HepG2 (cell line): Measurements from ENCODE around the gene IRF2. TPM values are rescaled to one million over a fixed set of nuclear protein-coding genes. Genes with fewer than 3 reads are reported as not detected.

Experiments
- ATAC-seq: fragments of 200-7000 bp; cut with Tn5 transposase; 3 replicates; pipeline ENCODE4 v1.9.1; 2020; ENCODE audit warnings: mild to moderate bottlenecking, moderate library complexity
- BruUV-seq: library from RNA; stranded (reverse); fragments of 400-500 nt; replicated peaks from 2 replicates; lab custom pipeline; 2021; lab: Mats Ljungman, UMichigan
- CTCF ChIA-PET: fragments of 300-600 bp; formaldehyde crosslinking; extraction: SDS; loops from one replicate; lab custom pipeline; 2021; ENCODE audit warnings: low total read pairs, inconsistent platforms, low intra/inter-chr PET ratio; lab: Yijun Ruan, JAX
- POLR2A ChIA-PET: fragments of 350-600 bp; sonication (Branson Sonifier 250); formaldehyde crosslinking; loops from one replicate; lab custom pipeline; 2020; ENCODE audit warnings: antibody characterized with exemption, inconsistent platforms; lab: Yijun Ruan, JAX
- DNase-seq: peaks from one replicate; pipeline ENCODE4 v3.0.0-alpha.2; 2015; ENCODE audit warnings: low spot score
- FAIRE-seq: peaks from 3 replicates; lab custom pipeline; 2011; peaks lifted over from hg19 to GRCh38; lab: Jason Lieb, UNC
- H2AFZ ChIP-seq: one replicate; pipeline ENCODE4 v1.6.1; 2011; ENCODE audit warnings: low read length, inconsistent platforms
- H3K27ac ChIP-seq: fragments of 300-600 bp; 3 replicates; pipeline ENCODE4 v1.8.0; 2011; ENCODE audit warnings: mixed run types, mild to moderate bottlenecking, mixed read lengths, low read length, inconsistent platforms; ENCODE audit not compliant: insufficient read depth; ENCODE audit errors: extremely low read length
- H3K27me3 ChIP-seq, 2 experiments: fragments of 200-600 bp in 1 of 2; 2 replicates in 1 of 2; 3 replicates in 1 of 2; pipeline versions ENCODE4 v1.6.0 to v1.8.0; 2011; ENCODE audit warnings: low read length in 2 of 2, mild to moderate bottlenecking in 2 of 2, moderate library complexity in 2 of 2, inconsistent platforms in 1 of 2; ENCODE audit not compliant: insufficient read depth in 2 of 2, control insufficient read depth in 1 of 2
- H3K36me3 ChIP-seq, 2 experiments: fragments of 200-600 bp in 1 of 2; replicated peaks in 1 of 2; 2 replicates in 1 of 2; 3 replicates in 1 of 2; pipeline versions ENCODE4 v1.5.1 to v1.8.0; 2011; ENCODE audit warnings: low read length in 2 of 2, inconsistent platforms in 1 of 2; ENCODE audit not compliant: insufficient read depth in 2 of 2, control insufficient read depth in 1 of 2
- H3K4me1 ChIP-seq: 2 replicates; pipeline ENCODE4 v1.5.1; 2012; ENCODE audit warnings: low read length, inconsistent platforms; ENCODE audit not compliant: insufficient read depth
- H3K4me2 ChIP-seq: 2 replicates; pipeline ENCODE4 v1.6.0; 2011; ENCODE audit warnings: low read depth, low read length, inconsistent platforms
- H3K4me3 ChIP-seq, 3 experiments: fragments of 200-600 bp in 1 of 3; sonication (generic), shearing (Covaris generic) in 1 of 3; replicated peaks in 1 of 3; 2 replicates each; pipeline ENCODE4 v1.5.1; 2011 to 2016; ENCODE audit warnings: low read length in 3 of 3, inconsistent platforms in 2 of 3, low read depth in 2 of 3, mild to moderate bottlenecking in 2 of 3, control low read depth in 1 of 3, mixed read lengths in 1 of 3; ENCODE audit not compliant: insufficient read depth in 1 of 3
- H3K79me2 ChIP-seq: one replicate; pipeline ENCODE4 v1.6.1; 2011; ENCODE audit warnings: low read length, inconsistent platforms; ENCODE audit not compliant: insufficient read depth
- H3K9ac ChIP-seq: 2 replicates; pipeline ENCODE4 v1.6.0; 2011; ENCODE audit warnings: mild to moderate bottlenecking, low read depth, low read length, inconsistent platforms; ENCODE audit not compliant: insufficient read depth
- H3K9me3 ChIP-seq: 2 replicates; pipeline ENCODE4 v1.5.1; 2012; ENCODE audit warnings: mild to moderate bottlenecking, low read length
- H4K20me1 ChIP-seq: 2 replicates; pipeline ENCODE4 v1.6.0; 2011; ENCODE audit warnings: inconsistent platforms, mild to moderate bottlenecking, low read length, moderate library complexity; ENCODE audit not compliant: insufficient read depth
- ARID5B ChIP-seq: IDR thresholded peaks from 2 replicates; pipeline ENCODE4 v1.4.0; 2020; ENCODE audit warnings: mild to moderate bottlenecking, missing genetic modification reagents
- ARNT2 ChIP-seq: sonication (generic); formaldehyde crosslinking; IDR thresholded peaks from 2 replicates; pipeline ENCODE4 v1.8.0; 2022; ENCODE audit warnings: mild to moderate bottlenecking, low read depth, missing genetic modification reagents, moderate library complexity
- BORCS8-MEF2B ChIP-seq: sonication (generic); formaldehyde crosslinking; IDR thresholded peaks from 2 replicates; pipeline ENCODE4 v1.8.0; 2022; ENCODE audit warnings: mild to moderate bottlenecking, missing genetic modification reagents
- HMG20B ChIP-seq: conservative IDR thresholded peaks from 2 replicates; pipeline ENCODE4 v1.6.1; 2016; ENCODE audit warnings: missing genetic modification reagents, missing compliant biosample characterization
- HOXA5 ChIP-seq: sonication (generic); formaldehyde crosslinking; IDR thresholded peaks from 2 replicates; pipeline ENCODE4 v1.4.0; 2020; ENCODE audit warnings: missing genetic modification reagents
- LBX2 ChIP-seq: sonication (generic); formaldehyde crosslinking; IDR thresholded peaks from 2 replicates; pipeline ENCODE4 v1.5.0; 2020; ENCODE audit warnings: missing genetic modification reagents, mild to moderate bottlenecking, borderline replicate concordance
- POLR2A ChIP-seq, 2 experiments: IDR thresholded peaks; 2 replicates each; pipeline ENCODE4 v1.6.1; 2011; ENCODE audit warnings: low read depth in 2 of 2, low read length in 2 of 2, mild to moderate bottlenecking in 1 of 2, moderate library complexity in 1 of 2; ENCODE audit not compliant: insufficient read depth in 1 of 2
- SMC3 ChIP-seq: IDR thresholded peaks from 2 replicates; pipeline ENCODE4 v1.6.1; 2011; ENCODE audit warnings: low read length, improper control_type of control experiment
- TGIF2 ChIP-seq: IDR thresholded peaks from 2 replicates; pipeline ENCODE4 v1.6.1; 2016; ENCODE audit warnings: control low read depth, missing compliant biosample characterization
- ZBTB34 ChIP-seq: sonication (generic); formaldehyde crosslinking; IDR thresholded peaks from 2 replicates; pipeline ENCODE4 v1.8.0; 2022; ENCODE audit warnings: mild to moderate bottlenecking, missing genetic modification reagents
- ZNF564 ChIP-seq: sonication (generic); formaldehyde crosslinking; IDR thresholded peaks from 2 replicates; pipeline ENCODE4 v1.8.1; 2023; ENCODE audit warnings: mild to moderate bottlenecking, missing genetic modification reagents
- ZNF816 ChIP-seq: sonication (generic); formaldehyde crosslinking; IDR thresholded peaks from 2 replicates; pipeline ENCODE4 v1.8.0; 2022; ENCODE audit warnings: missing genetic modification reagents, mild to moderate bottlenecking, borderline replicate concordance
- WGBS: methylation state at CpG from one replicate; pipeline ENCODE4 v1.1.6; 2017; ENCODE audit warnings: low lambda C conversion rate; 5-methylcytosine and 5-hydroxymethylcytosine counted together
- in situ Hi-C: cut with HindIII; loops from 2 replicates; pipeline ENCODE4 v1.10.0; 2017; ENCODE audit warnings: low pct_unique_long_range_greater_than_20kb; ENCODE audit not compliant: extremely low pct_ligation_motif_present
- intact Hi-C: fragments of 100-400 bp; cut with micrococcal nuclease; formaldehyde crosslinking; loops from one replicate; pipeline ENCODE4 v1.10.0; 2022; ENCODE audit not compliant: unreplicated experiment
- polyA plus RNA-seq, 8 experiments: library from polyadenylated mRNA; depleted of rRNA in 3 of 8; stranded (reverse) in 7 of 8; unstranded in 1 of 8; fragments of >200 nt; fragmentation: Illumina TruSeq in 4 of 8; extraction: Trizol in 4 of 8; gene quantifications; 2 replicates each; pipeline versions ENCODE4 v1.2.1 to v1.2.3, GENCODE V29; 2011 to 2016; ENCODE audit warnings: low read depth in 4 of 8, missing spikeins in 1 of 8, mixed read lengths in 1 of 8; ENCODE audit not compliant: insufficient read depth in 1 of 8
- total RNA-seq, 5 experiments: library from RNA; depleted of rRNA; stranded (reverse); fragments of >200 nt; fragmentation: Illumina TruSeq; extraction: Trizol; gene quantifications; 2 replicates each; pipeline ENCODE4 v1.2.3, GENCODE V29; 2016; ENCODE audit warnings: low read depth in 1 of 5
- TF ChIP-seq, protein P1 (sequence below): IDR thresholded peaks from 2 replicates; pipeline ENCODE4 v1.6.1; 2016; ENCODE audit warnings: missing compliant biosample characterization, missing genetic modification reagents, borderline replicate concordance

IRF2 gene
- total and polyA plus RNA-seq, 2 of the 13 experiments (the other 11 are each of a cell fraction or from before 2014, with no cell fraction given): 15.5 to 28.8 TPM

GRCh38 chr4:184373886-184374405, 100.4 kb downstream of the IRF2 start (continued):
- TF ChIP-seq LBX2 (CRISPR knock-in tag) (no peak), ARID5B (CRISPR knock-in tag) (no peak), BORCS8-MEF2B (no peak), TGIF2 (CRISPR knock-in tag) (no peak), SMC3 (no peak)
- TF ChIP-seq, all 625 proteins: peak for 0

DNA sequence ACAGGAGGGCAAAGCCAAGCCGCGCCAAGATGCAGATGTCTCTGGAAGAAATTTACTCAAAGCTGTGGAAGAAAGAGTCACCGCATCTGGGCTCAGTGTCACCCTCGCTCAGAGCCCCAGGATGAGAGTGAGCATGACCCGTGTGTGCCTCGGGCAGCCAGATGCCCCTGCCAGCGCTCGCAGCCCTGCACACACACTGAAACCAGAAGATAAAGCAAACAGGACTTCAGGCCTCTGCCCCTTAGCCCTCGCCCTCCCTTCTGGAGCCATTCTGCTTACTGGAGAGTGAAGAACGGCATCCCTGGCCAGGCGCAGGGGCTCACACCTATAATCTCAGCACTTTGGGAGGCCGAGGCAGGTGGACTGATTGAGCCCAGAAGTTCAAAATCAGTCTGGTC, 103.0 kb downstream of the IRF2 start:
- Histone ChIP-seq H3K4me1 (0 out of 2 replicates have a peak, but pooled peaks cover 10% of the 10 kb centered on the region), H3K9ac (no peak overlapping the region), H2AFZ (no peak overlapping the region), H3K36me3 (no peaks in the 10 kb centered on the region), H3K4me2 (no peak overlapping the region), H3K27me3 (no peaks in the 10 kb centered on the region), H3K79me2 (no peaks in the 10 kb centered on the region), H3K9me3 (no peaks in the 10 kb centered on the region), H3K27ac (no peak overlapping the region), H4K20me1 (no peaks in the 10 kb centered on the region), H3K4me3 (no peak overlapping the region)
- in situ Hi-C loops (no loop called here), intact Hi-C loops (no loop called here)
- WGBS: 94% methylated on average over 9 of the region's 12 CpGs
- no peak; the same call in 2 of the 3 replicates for ATAC-seq
- BruUV-seq: no TSS peak
- CTCF ChIA-PET: no interaction called here
- DNase-seq: no peak
- FAIRE-seq: no peak
- POLR2A ChIA-PET: no interaction called here
- TF ChIP-seq ZBTB34 (CRISPR knock-in tag) (no peak), ARNT2 (CRISPR knock-in tag) (no peak), POLR2A (IDR thresholded peaks at IDR 0.05; ENCODE audit: insufficient read depth in 1 of 2, low read depth in 2 of 2, low read length in 2 of 2) (no peak), HMG20B (CRISPR knock-in tag) (no peak), ZNF564 (CRISPR knock-in tag) (no peak), ZNF816 (CRISPR knock-in tag) (no peak), HOXA5 (CRISPR knock-in tag) (no peak)
- TF ChIP-seq, protein P1, sequence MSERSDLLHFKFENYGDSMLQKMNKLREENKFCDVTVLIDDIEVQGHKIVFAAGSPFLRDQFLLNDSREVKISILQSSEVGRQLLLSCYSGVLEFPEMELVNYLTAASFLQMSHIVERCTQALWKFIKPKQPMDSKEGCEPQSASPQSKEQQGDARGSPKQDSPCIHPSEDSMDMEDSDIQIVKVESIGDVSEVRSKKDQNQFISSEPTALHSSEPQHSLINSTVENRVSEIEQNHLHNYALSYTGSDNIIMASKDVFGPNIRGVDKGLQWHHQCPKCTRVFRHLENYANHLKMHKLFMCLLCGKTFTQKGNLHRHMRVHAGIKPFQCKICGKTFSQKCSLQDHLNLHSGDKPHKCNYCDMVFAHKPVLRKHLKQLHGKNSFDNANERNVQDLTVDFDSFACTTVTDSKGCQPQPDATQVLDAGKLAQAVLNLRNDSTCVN (CRISPR knock-in tag): no peak
